HepG2 (cell line): Measurements from ENCODE around the gene INA. TPM values are rescaled to one million over a fixed set of nuclear protein-coding genes. Genes with fewer than 3 reads are reported as not detected.
"Not testable (repeated sequence)": the region's sequence is repeated elsewhere in the genome, so short reads cannot be mapped to it uniquely, and the experiment has no call there.

Source experiments
- ATAC-seq: fragments of 200-7000 bp; cut with Tn5 transposase; 3 replicates; pipeline ENCODE4 v1.9.1; 2020; ENCODE audit warnings: mild to moderate bottlenecking, moderate library complexity
- BruUV-seq: library from RNA; stranded (reverse); fragments of 400-500 nt; replicated peaks from 2 replicates; lab custom pipeline; 2021; lab: Mats Ljungman, UMichigan
- CTCF ChIA-PET: fragments of 300-600 bp; formaldehyde crosslinking; extraction: SDS; loops from one replicate; lab custom pipeline; 2021; ENCODE audit warnings: low total read pairs, inconsistent platforms, low intra/inter-chr PET ratio; lab: Yijun Ruan, JAX
- POLR2A ChIA-PET: fragments of 350-600 bp; sonication (Branson Sonifier 250); formaldehyde crosslinking; loops from one replicate; lab custom pipeline; 2020; ENCODE audit warnings: antibody characterized with exemption, inconsistent platforms; lab: Yijun Ruan, JAX
- DNase-seq: peaks from one replicate; pipeline ENCODE4 v3.0.0-alpha.2; 2015; ENCODE audit warnings: low spot score
- FAIRE-seq: peaks from 3 replicates; lab custom pipeline; 2011; peaks lifted over from hg19 to GRCh38; lab: Jason Lieb, UNC
- H2AFZ ChIP-seq: one replicate; pipeline ENCODE4 v1.6.1; 2011; ENCODE audit warnings: low read length, inconsistent platforms
- H3K27ac ChIP-seq: fragments of 300-600 bp; 3 replicates; pipeline ENCODE4 v1.8.0; 2011; ENCODE audit warnings: mixed run types, mild to moderate bottlenecking, mixed read lengths, low read length, inconsistent platforms; ENCODE audit not compliant: insufficient read depth; ENCODE audit errors: extremely low read length
- H3K27me3 ChIP-seq, 2 experiments: fragments of 200-600 bp in 1 of 2; 2 replicates in 1 of 2; 3 replicates in 1 of 2; pipeline versions ENCODE4 v1.6.0 to v1.8.0; 2011; ENCODE audit warnings: low read length in 2 of 2, mild to moderate bottlenecking in 2 of 2, moderate library complexity in 2 of 2, inconsistent platforms in 1 of 2; ENCODE audit not compliant: insufficient read depth in 2 of 2, control insufficient read depth in 1 of 2
- H3K36me3 ChIP-seq, 2 experiments: fragments of 200-600 bp in 1 of 2; replicated peaks in 1 of 2; 2 replicates in 1 of 2; 3 replicates in 1 of 2; pipeline versions ENCODE4 v1.5.1 to v1.8.0; 2011; ENCODE audit warnings: low read length in 2 of 2, inconsistent platforms in 1 of 2; ENCODE audit not compliant: insufficient read depth in 2 of 2, control insufficient read depth in 1 of 2
- H3K4me1 ChIP-seq: 2 replicates; pipeline ENCODE4 v1.5.1; 2012; ENCODE audit warnings: low read length, inconsistent platforms; ENCODE audit not compliant: insufficient read depth
- H3K4me2 ChIP-seq: 2 replicates; pipeline ENCODE4 v1.6.0; 2011; ENCODE audit warnings: low read depth, low read length, inconsistent platforms
- H3K4me3 ChIP-seq, 3 experiments: fragments of 200-600 bp in 1 of 3; sonication (generic), shearing (Covaris generic) in 1 of 3; replicated peaks in 1 of 3; 2 replicates each; pipeline ENCODE4 v1.5.1; 2011 to 2016; ENCODE audit warnings: low read length in 3 of 3, inconsistent platforms in 2 of 3, low read depth in 2 of 3, mild to moderate bottlenecking in 2 of 3, control low read depth in 1 of 3, mixed read lengths in 1 of 3; ENCODE audit not compliant: insufficient read depth in 1 of 3
- H3K79me2 ChIP-seq: one replicate; pipeline ENCODE4 v1.6.1; 2011; ENCODE audit warnings: low read length, inconsistent platforms; ENCODE audit not compliant: insufficient read depth
- H3K9ac ChIP-seq: 2 replicates; pipeline ENCODE4 v1.6.0; 2011; ENCODE audit warnings: mild to moderate bottlenecking, low read depth, low read length, inconsistent platforms; ENCODE audit not compliant: insufficient read depth
- H3K9me3 ChIP-seq: 2 replicates; pipeline ENCODE4 v1.5.1; 2012; ENCODE audit warnings: mild to moderate bottlenecking, low read length
- H4K20me1 ChIP-seq: 2 replicates; pipeline ENCODE4 v1.6.0; 2011; ENCODE audit warnings: inconsistent platforms, mild to moderate bottlenecking, low read length, moderate library complexity; ENCODE audit not compliant: insufficient read depth
- CTCF ChIP-seq: sonication (generic); formaldehyde crosslinking; IDR thresholded peaks from 2 replicates; pipeline ENCODE4 v1.5.0; 2020; ENCODE audit warnings: mild to moderate bottlenecking, missing genetic modification reagents, moderate library complexity
- HDAC1 ChIP-seq: sonication (generic); formaldehyde crosslinking; IDR thresholded peaks from 2 replicates; pipeline ENCODE4 v1.5.1; 2020; ENCODE audit warnings: mild to moderate bottlenecking, missing genetic modification reagents
- HNF4G ChIP-seq, 2 experiments: sonication (generic) in 1 of 2; formaldehyde crosslinking in 1 of 2; IDR thresholded peaks; 2 replicates each; pipeline versions ENCODE4 v1.4.0 to v1.6.1; 2011 to 2020; ENCODE audit warnings: borderline replicate concordance in 2 of 2, low read depth in 2 of 2, mild to moderate bottlenecking in 2 of 2, low read length in 1 of 2, missing genetic modification reagents in 1 of 2, moderate library complexity in 1 of 2
- KAT2B ChIP-seq: fragments of 150-350 bp; IDR thresholded peaks from 2 replicates; pipeline ENCODE4 v1.6.1; 2014; ENCODE audit warnings: low read depth, low read length, borderline replicate concordance
- LCORL ChIP-seq, 2 experiments: fragments of 450-650 bp in 1 of 2; sonication (generic) in 1 of 2; formaldehyde crosslinking in 1 of 2; IDR thresholded peaks; 2 replicates each; pipeline versions ENCODE4 v1.5.0 to v1.6.1; 2017 to 2020; ENCODE audit warnings: antibody characterized with exemption in 1 of 2, missing genetic modification reagents in 1 of 2
- LRRFIP1 ChIP-seq: sonication (generic); formaldehyde crosslinking; conservative IDR thresholded peaks from 2 replicates; pipeline ENCODE4 v1.4.0; 2020; ENCODE audit warnings: missing genetic modification reagents
- RAD21 ChIP-seq: fragments of 450-650 bp; formaldehyde crosslinking; IDR thresholded peaks from 2 replicates; pipeline ENCODE4 v1.5.0; 2020; ENCODE audit warnings: mild to moderate bottlenecking
- ZBTB7A ChIP-seq: sonication (generic); formaldehyde crosslinking; IDR thresholded peaks from 2 replicates; pipeline ENCODE4 v1.8.0; 2022; ENCODE audit warnings: mild to moderate bottlenecking, missing genetic modification reagents
- ZMYM4 ChIP-seq: sonication (generic); formaldehyde crosslinking; IDR thresholded peaks from 2 replicates; pipeline ENCODE4 v1.8.1; 2023; ENCODE audit warnings: mild to moderate bottlenecking, missing genetic modification reagents
- ZNF12 ChIP-seq: sonication (generic); formaldehyde crosslinking; IDR thresholded peaks from 2 replicates; pipeline ENCODE4 v1.5.0; 2020; ENCODE audit warnings: missing genetic modification reagents
- ZNF44 ChIP-seq: sonication (generic); formaldehyde crosslinking; IDR thresholded peaks from 2 replicates; pipeline ENCODE4 v1.5.1; 2020; ENCODE audit warnings: mild to moderate bottlenecking, missing genetic modification reagents
- ZNF530 ChIP-seq: sonication (generic); formaldehyde crosslinking; IDR thresholded peaks from 2 replicates; pipeline ENCODE4 v1.5.0; 2020; ENCODE audit warnings: low read depth, mild to moderate bottlenecking, missing genetic modification reagents
- WGBS: methylation state at CpG from one replicate; pipeline ENCODE4 v1.1.6; 2017; ENCODE audit warnings: low lambda C conversion rate; 5-methylcytosine and 5-hydroxymethylcytosine counted together
- in situ Hi-C: cut with HindIII; loops from 2 replicates; pipeline ENCODE4 v1.10.0; 2017; ENCODE audit warnings: low pct_unique_long_range_greater_than_20kb; ENCODE audit not compliant: extremely low pct_ligation_motif_present
- intact Hi-C: fragments of 100-400 bp; cut with micrococcal nuclease; formaldehyde crosslinking; loops from one replicate; pipeline ENCODE4 v1.10.0; 2022; ENCODE audit not compliant: unreplicated experiment
- polyA plus RNA-seq, 8 experiments: library from polyadenylated mRNA; depleted of rRNA in 3 of 8; stranded (reverse) in 7 of 8; unstranded in 1 of 8; fragments of >200 nt; fragmentation: Illumina TruSeq in 4 of 8; extraction: Trizol in 4 of 8; gene quantifications; 2 replicates each; pipeline versions ENCODE4 v1.2.1 to v1.2.3, GENCODE V29; 2011 to 2016; ENCODE audit warnings: low read depth in 4 of 8, missing spikeins in 1 of 8, mixed read lengths in 1 of 8; ENCODE audit not compliant: insufficient read depth in 1 of 8
- total RNA-seq, 5 experiments: library from RNA; depleted of rRNA; stranded (reverse); fragments of >200 nt; fragmentation: Illumina TruSeq; extraction: Trizol; gene quantifications; 2 replicates each; pipeline ENCODE4 v1.2.3, GENCODE V29; 2016; ENCODE audit warnings: low read depth in 1 of 5

INA gene
- total and polyA plus RNA-seq, 2 of the 13 experiments (the other 11 are each of a cell fraction or from before 2014, with no cell fraction given) = 0.04 to 0.13 TPM

- TF ChIP-seq ZNF530 = no peak
- no peak for TF ChIP-seq RAD21 (CRISPR knock-in tag)
- no peak for TF ChIP-seq ZNF44
- no peak for TF ChIP-seq LCORL (IDR thresholded peaks at IDR 0.05)
- no peak for TF ChIP-seq LCORL (CRISPR knock-in tag; IDR thresholded peaks at IDR 0.05)
- no peak for TF ChIP-seq HDAC1 (CRISPR knock-in tag)
- TF ChIP-seq KAT2B = no peak
- no peak for TF ChIP-seq ZBTB7A (CRISPR knock-in tag)
Measured at GRCh38 chr10:103257812-103258211, 19.1 kb upstream of the INA start (continued).

- H3K4me2 ChIP-seq, ATAC-seq, H3K9me3 ChIP-seq, H3K9ac ChIP-seq, intact Hi-C loops, H3K4me3 ChIP-seq, H3K36me3 ChIP-seq, H3K27ac ChIP-seq, H2AFZ ChIP-seq, DNase-seq, POLR2A ChIA-PET, H4K20me1 ChIP-seq, CTCF ChIA-PET, H3K79me2 ChIP-seq, BruUV-seq, FAIRE-seq, H3K27me3 ChIP-seq, in situ Hi-C loops: not testable (repeated sequence)
- H3K4me1 ChIP-seq = peaks cover 20% of the 10 kb centered on the region
- WGBS = 50% methylated on average over 4 of the region's 4 CpGs
Measured at GRCh38 chr10:103258928-103259327, 18.0 kb upstream of the INA start.

- ATAC-seq = peak; percentile 72
- TF ChIP-seq HNF4G (IDR thresholded peaks at IDR 0.05; ENCODE audit: borderline replicate concordance, low read depth, low read length) (peak; percentile 54; the same call in 1 of the 2 replicates), HNF4G (CRISPR knock-in tag; IDR thresholded peaks at IDR 0.05; ENCODE audit: borderline replicate concordance, low read depth) (no peak), LRRFIP1 (CRISPR knock-in tag) (no peak), ZMYM4 (CRISPR knock-in tag) (peak; percentile 30; the same call in 1 of the 2 replicates), ZNF12 (no peak), CTCF (CRISPR knock-in tag) (peak; percentile 56)
Measured at GRCh38 chr10:103259989-103260388, 16.9 kb upstream of the INA start.

More at GRCh38 chr10:103259989-103260388, 16.9 kb upstream of the INA start:
- in situ Hi-C loops (no loop called here), intact Hi-C loops (no loop called here)
- Histone ChIP-seq H3K36me3 (no peaks in the 10 kb centered on the region), H3K27me3 (no peaks in the 10 kb centered on the region), H3K4me2 (peak overlapping the region; percentile 57), H2AFZ (no peak overlapping the region), H4K20me1 (no peaks in the 10 kb centered on the region), H3K79me2 (no peaks in the 10 kb centered on the region), H3K4me3 (no peak overlapping the region), H3K9ac (no peak overlapping the region), H3K4me1 (peaks cover 20% of the 10 kb centered on the region), H3K9me3 (peaks cover 10% of the 10 kb centered on the region; the same call in 1 of the 2 replicates), H3K27ac (no peak overlapping the region)
- no TSS peak for BruUV-seq
- ChIA-PET POLR2A (no interaction called here), CTCF (no interaction called here)
- DNase-seq = no peak
- FAIRE-seq = no peak
- 3% methylated on average over 4 of the region's 5 CpGs for WGBS
